Activated T-helper 1 cell treated with anti-CD3 and anti-CD28 coated beads, Interleukin-12 subunit alpha, Interleukin-12 subunit beta, Interleukin-2, Interleukin-4 antibody, amounts not matched to agents 30 ng/mL and 10 ng/mL and 1 ng/mL, durations not matched to agents 14 hours and 24 hours and 36 hours (primary cell): Measurements from ENCODE around the gene NRXN3. TPM values are rescaled to one million over a fixed set of nuclear protein-coding genes. Genes with fewer than 3 reads are reported as not detected.

Source experiments
- DNase-seq: peaks from one replicate; pipeline ENCODE4 v3.0.0; 2021; ENCODE audit warnings: low spot score
- H3K27ac Mint-ChIP-seq: one replicate; pipeline ENCODE4 v1.8.0; 2021; ENCODE audit warnings: mild to moderate bottlenecking, mixed read lengths
- H3K27me3 Mint-ChIP-seq: one replicate; pipeline ENCODE4 v1.8.0; 2022; ENCODE audit warnings: mild to moderate bottlenecking, moderate library complexity, mixed read lengths; ENCODE audit not compliant: insufficient read depth
- H3K36me3 Mint-ChIP-seq: one replicate; pipeline ENCODE4 v1.8.0; 2021; ENCODE audit warnings: low read depth, mixed read lengths
- H3K4me1 Mint-ChIP-seq: one replicate; pipeline ENCODE4 v1.8.0; 2021; ENCODE audit warnings: low read depth, mixed read lengths
- H3K4me3 Mint-ChIP-seq: one replicate; pipeline ENCODE4 v1.8.0; 2021; ENCODE audit warnings: mild to moderate bottlenecking, moderate library complexity, mixed read lengths
- H3K9me3 Mint-ChIP-seq: one replicate; pipeline ENCODE4 v1.8.0; 2021; ENCODE audit warnings: mixed read lengths
- intact Hi-C: fragments of 100-400 bp; cut with micrococcal nuclease; formaldehyde crosslinking; loops from one replicate; pipeline ENCODE4 v1.15.1; 2024
- total RNA-seq: library from RNA; stranded (reverse); gene quantifications from 2 replicates; pipeline ENCODE4 v1.2.3, GENCODE V29; 2022

NRXN3 gene
- total RNA-seq, 1 donor from 2014 or later: not detected

GRCh38 chr14:78697341-78697740 lies 527.2 kb downstream of the NRXN3 start:
- H3K9me3 Mint-ChIP-seq: no peaks in the 10 kb centered on the region
- H3K36me3 Mint-ChIP-seq: no peaks in the 10 kb centered on the region
- H3K4me3 Mint-ChIP-seq: no peak overlapping the region
- intact Hi-C loops: loop anchor here (1.0 to 10.0 kb wide), 2 partner anchors 103 to 249 kb away; no protein-coding TSS in a partner anchor
- H3K27me3 Mint-ChIP-seq: no peaks in the 10 kb centered on the region
- DNase-seq: no peak
- H3K4me1 Mint-ChIP-seq: no peaks in the 10 kb centered on the region
- no peak overlapping the region for H3K27ac Mint-ChIP-seq

DNA sequence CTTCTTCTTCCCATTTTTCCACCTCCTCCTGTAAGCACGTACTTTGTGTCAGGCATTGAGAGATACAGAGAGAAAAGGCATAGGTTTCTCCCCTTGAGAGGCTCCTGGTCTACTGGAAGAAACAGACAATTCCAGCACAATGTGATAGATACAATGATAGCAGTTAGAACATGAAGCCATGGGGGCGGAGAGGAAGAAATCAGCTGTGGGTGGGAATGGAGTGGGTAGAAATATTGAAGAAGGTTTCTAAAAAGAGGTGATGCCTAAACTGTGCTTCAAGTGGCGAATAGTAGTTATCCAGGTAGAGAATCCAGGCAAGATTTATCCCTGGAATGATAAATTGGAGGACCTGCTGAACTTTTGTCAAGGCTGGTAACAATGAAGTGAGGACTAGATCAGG lies 528.8 kb downstream of the NRXN3 start:
- H3K27ac Mint-ChIP-seq: no peak overlapping the region
- DNase-seq: no peak
- H3K27me3 Mint-ChIP-seq: no peaks in the 10 kb centered on the region
- H3K4me3 Mint-ChIP-seq: no peak overlapping the region
- H3K36me3 Mint-ChIP-seq: no peaks in the 10 kb centered on the region
- intact Hi-C loops: loop anchor here (10.0 kb wide), 1 partner anchor 104 kb away; no protein-coding TSS in a partner anchor
- no peaks in the 10 kb centered on the region for H3K9me3 Mint-ChIP-seq
- no peaks in the 10 kb centered on the region for H3K4me1 Mint-ChIP-seq

GRCh38 chr14:78700236-78700635 lies 530.1 kb downstream of the NRXN3 start:
- Mint-ChIP-seq H3K27me3 (peaks cover 2% of the 10 kb centered on the region), H3K36me3 (no peaks in the 10 kb centered on the region), H3K4me1 (no peaks in the 10 kb centered on the region), H3K9me3 (no peaks in the 10 kb centered on the region), H3K27ac (no peak overlapping the region), H3K4me3 (no peak overlapping the region)
- intact Hi-C loops: no loop called here
- no peak for DNase-seq

DNA sequence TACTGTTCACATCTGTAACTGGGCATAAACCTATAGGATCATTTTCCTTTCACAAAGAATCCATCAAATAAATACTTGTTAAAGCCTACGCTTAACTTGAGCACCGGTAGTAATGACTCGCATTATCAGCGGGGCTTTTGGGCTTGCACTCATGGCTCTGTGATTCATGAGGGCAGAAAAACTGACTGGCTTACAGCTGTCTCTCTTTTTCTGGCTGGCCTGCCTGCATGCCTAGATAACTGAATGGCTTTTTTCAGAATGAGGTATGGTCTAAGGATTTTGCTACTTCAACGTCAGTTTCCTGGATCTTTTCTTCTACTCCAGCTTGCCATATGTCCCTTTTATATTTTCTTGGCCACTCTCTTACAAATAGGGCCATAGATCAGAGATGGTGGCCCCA lies 531.1 kb downstream of the NRXN3 start:
- DNase-seq: no peak
- H3K4me3 Mint-ChIP-seq: no peak overlapping the region
- H3K27ac Mint-ChIP-seq: no peak overlapping the region
- no peaks in the 10 kb centered on the region for H3K9me3 Mint-ChIP-seq
- no peaks in the 10 kb centered on the region for H3K36me3 Mint-ChIP-seq
- H3K4me1 Mint-ChIP-seq: no peaks in the 10 kb centered on the region
- peaks cover 2% of the 10 kb centered on the region for H3K27me3 Mint-ChIP-seq
- intact Hi-C loops: no loop called here

DNA sequence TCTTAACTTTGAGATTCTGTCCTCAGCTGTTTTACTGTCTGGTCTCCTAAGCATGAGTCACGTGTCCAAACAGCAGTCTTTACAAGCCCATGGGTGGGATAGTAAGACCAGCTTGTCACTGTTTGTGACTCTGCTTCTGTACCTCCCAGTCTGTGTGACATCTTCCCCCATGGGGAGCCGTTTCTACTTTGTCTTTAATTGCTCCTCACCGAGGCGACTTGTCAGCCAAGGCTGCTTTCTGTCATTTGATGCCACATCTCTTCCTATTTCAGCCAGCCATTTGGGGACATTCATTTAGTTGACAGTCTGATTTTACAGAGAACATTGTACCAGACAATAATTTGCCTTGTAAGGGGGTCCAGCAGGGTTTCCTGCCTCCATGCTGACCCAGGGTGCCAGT lies 534.8 kb downstream of the NRXN3 start:
- Mint-ChIP-seq H3K4me3 (no peak overlapping the region), H3K9me3 (no peaks in the 10 kb centered on the region), H3K27ac (no peak overlapping the region), H3K4me1 (no peaks in the 10 kb centered on the region), H3K36me3 (no peaks in the 10 kb centered on the region), H3K27me3 (peaks cover 2% of the 10 kb centered on the region)
- intact Hi-C loops: no loop called here
- no peak for DNase-seq

DNA sequence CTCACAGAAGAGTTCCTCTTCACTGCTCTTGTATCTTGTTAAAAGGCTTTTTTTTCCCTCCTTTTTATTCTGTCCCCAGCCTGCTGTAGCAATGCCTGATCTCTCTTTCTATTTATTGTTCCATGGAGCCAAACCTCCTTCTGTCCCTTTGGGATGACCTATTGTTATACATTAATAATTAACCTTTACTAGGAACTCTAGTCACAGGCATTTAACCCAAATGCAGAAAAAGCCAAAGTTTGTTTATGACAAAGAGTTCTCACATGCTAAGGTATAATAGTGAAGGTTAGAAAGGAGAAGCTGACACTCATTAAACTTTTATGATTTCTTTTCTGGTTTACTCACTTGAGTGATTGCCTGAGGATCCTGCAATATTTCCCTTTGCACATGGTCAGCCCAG lies 535.8 kb downstream of the NRXN3 start:
- DNase-seq: no peak
- H3K27me3 Mint-ChIP-seq: peaks cover 2% of the 10 kb centered on the region
- H3K36me3 Mint-ChIP-seq: no peaks in the 10 kb centered on the region
- intact Hi-C loops: no loop called here
- no peak overlapping the region for H3K27ac Mint-ChIP-seq
- no peaks in the 10 kb centered on the region for H3K4me1 Mint-ChIP-seq
- H3K4me3 Mint-ChIP-seq: no peak overlapping the region
- no peaks in the 10 kb centered on the region for H3K9me3 Mint-ChIP-seq

DNA sequence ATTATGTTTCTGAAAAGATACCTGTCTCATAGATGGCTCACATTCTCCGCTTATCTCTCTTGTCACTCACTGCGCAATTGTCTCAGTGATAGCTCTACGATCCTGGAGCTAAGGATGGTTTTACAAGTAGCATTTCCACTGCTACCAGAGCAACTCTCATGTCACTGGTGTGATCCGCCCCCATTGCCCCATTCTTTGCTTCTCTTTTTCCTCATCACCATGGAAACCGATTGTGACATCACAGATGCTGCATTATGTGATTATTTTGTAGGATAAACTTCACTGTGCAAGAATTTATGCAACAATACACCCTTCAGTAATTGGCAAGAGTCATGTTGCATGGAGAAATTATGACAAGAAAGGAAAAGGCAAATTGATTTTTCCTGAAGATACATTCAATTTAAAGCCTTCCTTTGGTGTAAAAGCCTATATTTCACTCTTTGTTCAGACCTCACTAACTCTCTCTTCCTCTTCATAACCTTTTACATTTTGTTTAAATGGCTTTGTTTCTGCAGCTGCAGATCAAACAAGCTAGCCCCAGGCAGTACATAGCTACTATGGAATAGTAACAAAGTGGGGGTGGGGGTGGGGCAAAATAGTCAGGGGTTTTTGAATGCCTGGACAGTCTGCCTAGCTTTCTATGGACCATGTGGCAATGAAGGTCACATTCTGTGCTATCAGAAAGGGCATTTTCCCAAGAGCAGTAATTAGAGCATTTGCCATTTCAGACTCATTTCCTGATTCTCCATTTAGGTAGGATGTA lies 539.8 kb downstream of the NRXN3 start:
- Mint-ChIP-seq H3K4me1 (no peaks in the 10 kb centered on the region), H3K4me3 (no peak overlapping the region), H3K9me3 (peaks cover 3% of the 10 kb centered on the region), H3K27me3 (peaks cover 2% of the 10 kb centered on the region), H3K36me3 (no peaks in the 10 kb centered on the region), H3K27ac (no peak overlapping the region)
- intact Hi-C loops: no loop called here
- DNase-seq: no peak

DNA sequence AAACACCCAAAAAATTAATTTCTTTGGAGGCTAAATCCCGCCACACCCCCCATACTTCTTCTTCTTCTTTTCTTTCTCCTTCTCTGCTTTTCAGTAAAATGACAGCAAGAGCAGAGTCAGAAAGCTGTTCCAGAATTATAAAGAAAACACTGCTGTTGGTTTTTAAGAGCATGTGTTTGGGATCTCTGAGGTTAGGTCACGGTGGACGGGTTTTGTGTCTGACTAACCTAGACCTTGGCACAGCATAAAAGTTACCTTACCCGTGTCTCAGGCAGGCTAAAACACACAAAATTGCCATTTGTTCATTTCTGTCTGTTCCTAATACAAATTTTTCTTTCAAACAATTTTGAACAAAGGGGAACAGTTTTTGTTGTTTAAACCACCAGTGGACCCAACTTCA lies 540.8 kb downstream of the NRXN3 start:
- Mint-ChIP-seq H3K27me3 (peaks cover 2% of the 10 kb centered on the region), H3K9me3 (peaks cover 3% of the 10 kb centered on the region), H3K27ac (no peak overlapping the region), H3K36me3 (no peaks in the 10 kb centered on the region), H3K4me3 (no peak overlapping the region), H3K4me1 (no peaks in the 10 kb centered on the region)
- intact Hi-C loops: no loop called here
- DNase-seq: no peak

- Mint-ChIP-seq H3K27ac (no peak overlapping the region), H3K4me1 (no peaks in the 10 kb centered on the region), H3K9me3 (peaks cover 3% of the 10 kb centered on the region), H3K27me3 (peaks cover 2% of the 10 kb centered on the region), H3K4me3 (no peak overlapping the region), H3K36me3 (no peaks in the 10 kb centered on the region)
- intact Hi-C loops: no loop called here
- DNase-seq: no peak
These were observed 543.5 kb downstream of the NRXN3 start for GRCh38 chr14:78713716-78714115.

DNA sequence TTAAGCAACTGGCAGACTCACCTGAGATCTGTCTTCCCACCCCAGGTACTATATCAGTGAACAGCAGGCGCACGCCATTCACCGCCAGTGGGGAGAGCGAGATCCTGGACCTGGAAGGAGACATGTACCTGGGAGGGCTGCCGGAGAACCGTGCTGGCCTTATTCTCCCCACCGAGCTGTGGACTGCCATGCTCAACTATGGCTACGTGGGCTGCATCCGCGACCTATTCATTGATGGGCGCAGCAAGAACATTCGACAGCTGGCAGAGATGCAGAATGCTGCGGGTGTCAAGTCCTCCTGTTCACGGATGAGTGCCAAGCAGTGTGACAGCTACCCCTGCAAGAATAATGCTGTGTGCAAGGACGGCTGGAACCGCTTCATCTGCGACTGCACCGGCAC lies 544.5 kb downstream of the NRXN3 start:
- Mint-ChIP-seq H3K4me3 (no peak overlapping the region), H3K27ac (no peak overlapping the region), H3K9me3 (peaks cover 3% of the 10 kb centered on the region), H3K36me3 (no peaks in the 10 kb centered on the region), H3K4me1 (no peaks in the 10 kb centered on the region), H3K27me3 (peaks cover 2% of the 10 kb centered on the region)
- intact Hi-C loops: no loop called here
- no peak for DNase-seq

DNA sequence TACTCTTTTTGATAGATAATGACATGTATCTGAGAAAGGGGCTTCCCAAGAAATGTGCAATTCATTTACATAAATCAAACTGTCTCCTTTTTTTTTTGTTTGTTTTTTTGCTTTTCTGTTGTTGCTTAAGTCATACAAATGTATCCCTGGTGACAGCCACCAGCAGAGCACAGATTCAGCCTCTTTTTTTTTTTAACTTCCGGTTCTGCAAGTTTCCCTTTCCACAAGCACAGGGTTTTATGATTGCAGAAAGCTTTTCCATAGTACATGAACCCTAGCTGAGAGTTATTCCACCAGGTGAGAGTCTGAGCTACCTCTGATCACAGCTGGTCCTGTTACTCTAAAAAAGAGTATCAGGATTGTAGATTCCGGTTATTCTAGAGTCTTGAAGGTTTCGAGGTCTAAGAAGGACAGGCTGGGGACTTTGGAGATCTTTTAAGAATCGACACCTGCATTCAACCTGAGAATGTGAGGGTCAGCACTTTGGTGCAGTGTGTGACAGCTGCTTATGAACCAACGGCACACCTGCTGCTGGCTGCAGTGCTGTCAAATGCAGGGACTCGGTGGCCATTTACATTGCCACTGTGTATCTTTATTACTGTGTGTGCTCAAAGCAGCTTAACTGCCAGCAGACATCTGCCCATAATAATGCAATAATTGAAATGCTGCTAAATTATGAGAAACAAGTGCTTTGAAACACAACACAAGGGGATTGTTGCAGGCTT lies 551.7 kb downstream of the NRXN3 start:
- Mint-ChIP-seq H3K36me3 (no peaks in the 10 kb centered on the region), H3K27ac (no peak overlapping the region), H3K27me3 (peaks cover 3% of the 10 kb centered on the region), H3K9me3 (no peaks in the 10 kb centered on the region), H3K4me3 (no peak overlapping the region), H3K4me1 (no peaks in the 10 kb centered on the region)
- intact Hi-C loops: no loop called here
- no peak for DNase-seq

- H3K27ac Mint-ChIP-seq: no peak overlapping the region
- no peak overlapping the region for H3K4me3 Mint-ChIP-seq
- H3K36me3 Mint-ChIP-seq: no peaks in the 10 kb centered on the region
- no peak for DNase-seq
- H3K27me3 Mint-ChIP-seq: peaks cover 3% of the 10 kb centered on the region
- H3K9me3 Mint-ChIP-seq: no peaks in the 10 kb centered on the region
- no peaks in the 10 kb centered on the region for H3K4me1 Mint-ChIP-seq
- intact Hi-C loops: no loop called here
These were observed 554.9 kb downstream of the NRXN3 start for GRCh38 chr14:78725086-78725485.

GRCh38 chr14:78737116-78737515 lies 566.9 kb downstream of the NRXN3 start:
- Mint-ChIP-seq H3K4me3 (no peak overlapping the region), H3K36me3 (no peaks in the 10 kb centered on the region), H3K27me3 (no peaks in the 10 kb centered on the region), H3K9me3 (no peaks in the 10 kb centered on the region), H3K4me1 (no peaks in the 10 kb centered on the region), H3K27ac (no peak overlapping the region)
- intact Hi-C loops: no loop called here
- DNase-seq: no peak
